ENCODE measurements around the gene GNG4. TPM values are rescaled to one million over a fixed set of nuclear protein-coding genes. Genes with fewer than 3 reads are reported as not detected.
"Not testable (repeated sequence)": the region's sequence is repeated elsewhere in the genome, so short reads cannot be mapped to it uniquely, and the experiment has no call there.

The GNG4 gene
- total RNA-seq, 1 donor from 2014 or later: under 0.01 TPM

GRCh38 chr1:235545292-235545930 is 104.2 kb downstream of the GNG4 start:
- no peak for DNase-seq (ENCODE audit: low read depth in 2 of 2)

- not testable (repeated sequence) for DNase-seq (ENCODE audit: low read depth in 2 of 2)
Measured at GRCh38 chr1:235542845-235543244, 106.7 kb downstream of the GNG4 start.

- no peak for DNase-seq (ENCODE audit: low read depth in 2 of 2)
Measured at GRCh38 chr1:235533476-235534168, 116.0 kb downstream of the GNG4 start.

- peak in 1 of 2 donors; percentile 7 for DNase-seq (ENCODE audit: low read depth in 2 of 2)
Measured at GRCh38 chr1:235532360-235532759, 117.2 kb downstream of the GNG4 start.

GRCh38 chr1:235527196-235527814 is 122.3 kb downstream of the GNG4 start:
- no peak for DNase-seq (ENCODE audit: low read depth in 2 of 2)

- no peak for DNase-seq (ENCODE audit: low read depth in 2 of 2)
Measured at GRCh38 chr1:235525314-235525713, 124.3 kb downstream of the GNG4 start.

GRCh38 chr1:235516862-235517446 is 132.6 kb downstream of the GNG4 start:
- no peak for DNase-seq (ENCODE audit: low read depth in 2 of 2)

GRCh38 chr1:235515844-235516512 is 133.6 kb downstream of the GNG4 start:
- no peak for DNase-seq (ENCODE audit: low read depth in 2 of 2)

- DNase-seq (ENCODE audit: low read depth in 2 of 2): peak; percentile 75 to 79
Measured at GRCh38 chr1:235513495-235514366, 135.9 kb downstream of the GNG4 start.

GRCh38 chr1:235511470-235512240 is 137.9 kb downstream of the GNG4 start:
- peak in 1 of 2 donors; percentile 5 for DNase-seq (ENCODE audit: low read depth in 2 of 2)

GRCh38 chr1:235510823-235511222 is 138.8 kb downstream of the GNG4 start:
- DNase-seq (ENCODE audit: low read depth in 2 of 2): no peak

- DNase-seq (ENCODE audit: low read depth in 2 of 2): no peak
Measured at GRCh38 chr1:235507623-235508022, 142.0 kb downstream of the GNG4 start.

- DNase-seq (ENCODE audit: low read depth in 2 of 2): peak; percentile 100
Measured at GRCh38 chr1:235504494-235505222, 144.9 kb downstream of the GNG4 start.

GRCh38 chr1:235504122-235504493 is 145.5 kb downstream of the GNG4 start, which contains the start of gene B3GALNT2:
B3GALNT2 (minus strand) TSS chr1:235504452; CDS start chr1:235504252, 200 bp downstream.
- no peak for DNase-seq (ENCODE audit: low read depth in 2 of 2)

- DNase-seq (ENCODE audit: low read depth in 2 of 2): peak; percentile 62 to 67
Measured at GRCh38 chr1:235503403-235504121, 146.0 kb downstream of the GNG4 start.

- peak; percentile 7 to 28 for DNase-seq (ENCODE audit: low read depth in 2 of 2)
Measured at GRCh38 chr1:235502601-235503402, 146.8 kb downstream of the GNG4 start.

GRCh38 chr1:235500971-235501540 is 148.5 kb downstream of the GNG4 start:
- DNase-seq (ENCODE audit: low read depth in 2 of 2): no peak
